Cardiac muscle cell (in vitro differentiated cells and primary cell): ENCODE results near the gene PRR23B. TPM values are rescaled to one million over a fixed set of nuclear protein-coding genes. Genes with fewer than 3 reads are reported as not detected.

Experiments used
- DNase-seq, 2 donors: peaks; one replicate each; pipeline versions ENCODE4 v3.0.0 to v3.0.0-alpha.2; 2010 to 2017; ENCODE audit warnings: low read depth in 1 of 2, low spot score in 1 of 2
- H3K27ac ChIP-seq: fragments of 200-600 bp; sonication (generic); 2 replicates; pipeline ENCODE4 v1.5.1; 2016
- H3K27me3 ChIP-seq: fragments of 200-600 bp; sonication (generic); 2 replicates; pipeline ENCODE4 v1.6.0; 2016; ENCODE audit warnings: control low read depth
- H3K36me3 ChIP-seq: fragments of 200-600 bp; sonication (generic); 2 replicates; pipeline ENCODE4 v1.5.1; 2016; ENCODE audit warnings: control low read depth
- H3K4me1 ChIP-seq: fragments of 200-600 bp; sonication (generic); 2 replicates; pipeline ENCODE4 v1.8.1; 2017; ENCODE audit warnings: low read depth, mild to moderate bottlenecking, mixed run types
- H3K4me3 ChIP-seq: fragments of 200-600 bp; sonication (generic); 2 replicates; pipeline ENCODE4 v1.5.1; 2016; ENCODE audit warnings: mild to moderate bottlenecking
- H3K9me3 ChIP-seq: fragments of 200-600 bp; sonication (generic); 2 replicates; pipeline ENCODE4 v1.5.1; 2017; ENCODE audit warnings: low read depth, mild to moderate bottlenecking, control low read depth
- polyA plus RNA-seq: library from polyadenylated mRNA; unstranded; fragments of >200 nt; fragmentation: Nextera tagmentation; extraction: Ambion mirVana; gene quantifications from 2 replicates; pipeline ENCODE4 v1.2.1, GENCODE V29; 2016
- total RNA-seq: library from RNA; depleted of rRNA; stranded (reverse); fragments of >200 nt; gene quantifications from 2 replicates; pipeline ENCODE4 v1.2.3, GENCODE V29; 2016
- TF ChIP-seq, protein P1 (sequence below): IDR thresholded peaks from 2 replicates; pipeline ENCODE4 v1.5.1; 2012; ENCODE audit warnings: low read depth, mild to moderate bottlenecking, low read length

The PRR23B gene
- total and polyA plus RNA-seq, 2 experiments from 2014 or later = not detected

DNA sequence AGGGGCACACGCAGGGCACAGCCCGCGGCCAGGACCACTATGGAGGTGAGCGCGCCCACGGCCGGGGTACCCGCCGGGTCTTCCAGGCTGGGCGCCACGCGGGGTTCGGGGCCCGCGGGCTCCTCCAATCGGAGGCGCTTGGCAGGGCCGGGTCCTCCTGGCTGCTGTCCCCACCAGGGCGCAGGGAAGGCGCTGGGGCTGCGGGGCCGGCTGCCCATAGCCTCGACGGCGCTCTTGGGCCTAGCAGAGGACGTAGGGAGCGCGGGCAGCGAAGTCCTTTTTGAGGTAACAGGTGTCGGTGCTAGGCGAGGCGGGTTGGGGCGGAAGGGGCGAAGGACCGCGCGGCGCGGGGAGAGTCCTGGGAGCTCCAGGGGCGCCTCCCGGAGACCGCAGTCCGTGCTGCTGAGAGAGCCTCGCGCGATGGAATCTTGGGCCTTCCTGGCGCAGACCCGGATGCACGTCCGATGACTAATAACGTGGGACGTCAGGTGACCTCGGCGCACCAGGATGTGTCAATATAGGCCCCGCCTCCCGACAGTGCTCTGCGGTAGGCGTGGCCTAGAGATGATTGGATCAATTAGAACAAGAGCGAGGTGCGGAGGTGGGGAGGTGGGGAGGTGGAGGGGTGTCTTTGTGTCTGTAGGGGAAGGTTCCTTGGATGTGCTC, 14.5 kb downstream of the PRR23B start, which contains the start of gene PRR23A:
PRR23A (minus strand) TSS at position 218 of the 666 bp plus-strand sequence; CDS start at position 218, 0 bp downstream.
- Histone ChIP-seq H3K4me1 (no peaks in the 10 kb centered on the region), H3K27me3 (no peaks in the 10 kb centered on the region), H3K9me3 (no peaks in the 10 kb centered on the region), H3K27ac (no peak within 1 kb of the TSS), H3K4me3 (no peak within 1 kb of the TSS), H3K36me3 (no peaks in the 10 kb centered on the region)
- DNase-seq = no peak
- TF ChIP-seq, protein P1, sequence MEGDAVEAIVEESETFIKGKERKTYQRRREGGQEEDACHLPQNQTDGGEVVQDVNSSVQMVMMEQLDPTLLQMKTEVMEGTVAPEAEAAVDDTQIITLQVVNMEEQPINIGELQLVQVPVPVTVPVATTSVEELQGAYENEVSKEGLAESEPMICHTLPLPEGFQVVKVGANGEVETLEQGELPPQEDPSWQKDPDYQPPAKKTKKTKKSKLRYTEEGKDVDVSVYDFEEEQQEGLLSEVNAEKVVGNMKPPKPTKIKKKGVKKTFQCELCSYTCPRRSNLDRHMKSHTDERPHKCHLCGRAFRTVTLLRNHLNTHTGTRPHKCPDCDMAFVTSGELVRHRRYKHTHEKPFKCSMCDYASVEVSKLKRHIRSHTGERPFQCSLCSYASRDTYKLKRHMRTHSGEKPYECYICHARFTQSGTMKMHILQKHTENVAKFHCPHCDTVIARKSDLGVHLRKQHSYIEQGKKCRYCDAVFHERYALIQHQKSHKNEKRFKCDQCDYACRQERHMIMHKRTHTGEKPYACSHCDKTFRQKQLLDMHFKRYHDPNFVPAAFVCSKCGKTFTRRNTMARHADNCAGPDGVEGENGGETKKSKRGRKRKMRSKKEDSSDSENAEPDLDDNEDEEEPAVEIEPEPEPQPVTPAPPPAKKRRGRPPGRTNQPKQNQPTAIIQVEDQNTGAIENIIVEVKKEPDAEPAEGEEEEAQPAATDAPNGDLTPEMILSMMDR = no peak

DNA sequence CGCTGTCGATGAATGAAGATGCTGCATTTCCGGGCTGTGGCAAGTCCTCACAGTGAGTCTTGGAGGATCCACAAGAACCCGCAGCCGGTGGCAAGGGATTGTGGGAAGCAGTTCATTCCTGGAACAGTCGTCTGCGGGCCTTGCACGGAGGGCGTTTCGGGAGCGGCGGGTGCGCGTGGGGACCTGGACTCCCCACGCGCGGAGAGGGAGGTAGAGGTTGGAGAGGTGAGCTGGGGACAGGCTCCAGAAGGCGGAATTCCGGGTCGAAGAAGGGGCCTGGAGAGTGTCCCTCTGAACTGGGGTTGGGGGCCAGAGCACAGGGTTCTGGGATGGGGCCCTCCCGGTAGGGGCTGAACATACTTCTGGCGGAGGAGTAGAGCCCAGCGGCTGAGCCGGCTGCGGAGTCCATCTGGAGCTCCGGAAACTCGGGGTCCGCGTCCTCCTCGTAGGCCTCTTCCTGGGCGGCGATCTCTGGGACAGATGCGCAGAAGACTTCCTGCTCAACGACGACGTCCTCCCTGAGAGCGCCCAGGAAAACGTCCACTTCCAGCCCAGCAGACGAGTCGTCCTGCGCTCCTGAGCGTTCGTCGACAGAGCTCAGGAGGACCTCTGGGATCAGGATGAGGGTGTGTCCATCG, 15.3 kb downstream of the PRR23B start:
- TF ChIP-seq, protein P1 = no peak
- Histone ChIP-seq H3K4me3 (no peak overlapping the region), H3K27me3 (no peaks in the 10 kb centered on the region), H3K9me3 (no peaks in the 10 kb centered on the region), H3K27ac (no peak overlapping the region), H3K36me3 (no peaks in the 10 kb centered on the region), H3K4me1 (no peaks in the 10 kb centered on the region)
- DNase-seq = no peak

DNA sequence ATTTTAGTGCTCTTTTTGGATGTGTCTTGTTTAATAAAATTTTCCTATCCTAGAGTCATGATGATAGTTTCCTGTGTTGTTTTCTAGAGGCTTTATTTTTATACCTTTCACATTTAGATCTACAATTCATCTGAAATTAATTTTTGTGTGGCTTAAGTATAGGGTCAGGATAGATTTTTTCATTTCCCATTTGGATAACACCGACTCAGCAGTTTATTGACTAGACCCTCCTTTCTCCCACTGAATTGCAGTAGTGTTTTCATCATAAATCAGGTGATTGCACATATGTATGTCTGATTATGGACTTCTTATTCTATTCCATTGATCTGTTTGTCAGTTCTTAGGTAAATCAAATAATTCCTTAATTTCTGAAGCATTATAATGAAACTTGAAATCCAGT, 25.0 kb downstream of the PRR23B start:
- H3K4me3 ChIP-seq = no peak overlapping the region
- peaks cover 24% of the 10 kb centered on the region for H3K27me3 ChIP-seq
- DNase-seq = no peak
- H3K36me3 ChIP-seq = no peaks in the 10 kb centered on the region
- no peak overlapping the region for H3K27ac ChIP-seq
- TF ChIP-seq, protein P1 = no peak
- H3K4me1 ChIP-seq = no peaks in the 10 kb centered on the region
- no peaks in the 10 kb centered on the region for H3K9me3 ChIP-seq

DNA sequence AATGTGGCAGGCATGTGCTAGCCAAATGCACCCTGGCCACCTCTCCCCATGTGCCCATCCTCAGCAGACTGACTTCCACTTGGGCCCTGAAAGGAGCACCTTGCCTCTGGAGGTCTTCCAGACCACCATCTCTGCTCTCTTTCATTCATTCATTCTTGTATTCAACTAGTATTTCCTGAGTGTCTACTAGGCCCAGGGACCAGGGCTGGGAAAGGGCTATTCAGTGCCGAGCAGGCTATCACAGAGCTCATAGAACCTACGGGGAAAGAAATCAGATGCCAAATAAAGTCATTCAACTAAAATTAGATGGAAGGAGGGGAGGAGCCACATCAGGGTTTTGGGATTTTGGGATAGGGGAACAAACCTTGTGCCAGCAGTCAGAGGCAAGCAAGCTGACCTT, 33.5 kb downstream of the PRR23B start:
- Histone ChIP-seq H3K4me3 (no peak overlapping the region), H3K27ac (no peak overlapping the region), H3K36me3 (no peaks in the 10 kb centered on the region), H3K4me1 (no peaks in the 10 kb centered on the region), H3K27me3 (peaks cover 7% of the 10 kb centered on the region), H3K9me3 (no peaks in the 10 kb centered on the region)
- TF ChIP-seq, protein P1 = no peak
- no peak for DNase-seq

DNA sequence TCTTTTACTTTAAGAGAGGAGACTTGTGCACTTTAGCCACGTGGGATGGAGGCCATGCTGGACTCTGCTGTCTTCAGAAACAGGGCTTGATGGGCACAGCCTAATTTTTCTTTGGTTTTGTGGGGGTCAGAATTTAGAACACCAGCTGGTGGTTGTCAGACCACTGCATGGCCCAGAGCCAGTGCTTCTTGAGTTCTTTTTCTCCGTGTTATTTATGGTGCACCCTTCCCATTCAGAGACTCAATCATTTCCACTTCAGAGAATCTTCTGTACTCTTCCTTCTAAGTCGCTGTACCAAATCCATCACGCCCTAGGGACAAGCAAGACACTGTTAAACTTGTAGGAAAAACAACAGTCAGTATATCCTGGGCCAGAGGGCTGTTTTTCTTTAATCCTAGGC, 34.8 kb downstream of the PRR23B start:
- Histone ChIP-seq H3K36me3 (no peaks in the 10 kb centered on the region), H3K27me3 (peaks cover 15% of the 10 kb centered on the region), H3K4me1 (no peaks in the 10 kb centered on the region), H3K9me3 (no peaks in the 10 kb centered on the region), H3K4me3 (no peak overlapping the region), H3K27ac (no peak overlapping the region)
- no peak for DNase-seq
- TF ChIP-seq, protein P1 = no peak
